ENCODE data around the gene RPP40. TPM values are rescaled to one million over a fixed set of nuclear protein-coding genes. Genes with fewer than 3 reads are reported as not detected.

RPP40 gene
- total RNA-seq, 1 experiment from 2014 or later, result 51.3 TPM

DNA sequence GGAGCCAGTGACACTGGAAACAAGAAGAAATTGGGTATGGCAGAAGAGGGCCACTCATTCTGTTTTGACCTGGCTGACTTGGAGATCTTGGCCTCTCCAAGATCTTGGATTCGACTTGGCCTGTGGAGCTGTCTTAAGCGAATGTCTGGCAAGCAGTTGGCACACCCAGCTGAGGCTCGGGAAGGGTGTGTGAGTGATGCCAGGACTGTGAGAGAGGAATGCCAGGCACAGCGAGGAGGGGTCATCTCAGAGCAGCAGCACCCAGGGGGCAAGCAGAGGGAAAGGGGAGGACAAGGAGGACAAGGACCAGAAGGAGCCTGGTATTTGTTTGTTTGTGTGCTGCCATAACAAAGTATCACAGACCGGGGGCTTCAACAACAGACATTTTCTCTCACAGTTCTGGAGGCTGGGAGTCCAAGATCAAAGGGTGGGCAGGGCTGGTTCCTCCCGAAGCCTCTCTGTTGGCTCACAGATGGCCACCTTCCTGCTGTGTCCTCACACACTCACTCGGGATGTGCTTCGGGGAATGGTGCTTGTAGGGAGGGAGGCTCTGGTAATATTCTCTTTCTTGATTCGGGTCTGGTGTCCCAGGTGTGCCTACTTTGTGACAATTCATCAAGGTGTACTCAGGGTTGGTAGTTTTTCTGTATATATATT, 33.0 kb downstream of the RPP40 start:
- DNase-seq (ENCODE audit: low read depth), result no peak

DNA sequence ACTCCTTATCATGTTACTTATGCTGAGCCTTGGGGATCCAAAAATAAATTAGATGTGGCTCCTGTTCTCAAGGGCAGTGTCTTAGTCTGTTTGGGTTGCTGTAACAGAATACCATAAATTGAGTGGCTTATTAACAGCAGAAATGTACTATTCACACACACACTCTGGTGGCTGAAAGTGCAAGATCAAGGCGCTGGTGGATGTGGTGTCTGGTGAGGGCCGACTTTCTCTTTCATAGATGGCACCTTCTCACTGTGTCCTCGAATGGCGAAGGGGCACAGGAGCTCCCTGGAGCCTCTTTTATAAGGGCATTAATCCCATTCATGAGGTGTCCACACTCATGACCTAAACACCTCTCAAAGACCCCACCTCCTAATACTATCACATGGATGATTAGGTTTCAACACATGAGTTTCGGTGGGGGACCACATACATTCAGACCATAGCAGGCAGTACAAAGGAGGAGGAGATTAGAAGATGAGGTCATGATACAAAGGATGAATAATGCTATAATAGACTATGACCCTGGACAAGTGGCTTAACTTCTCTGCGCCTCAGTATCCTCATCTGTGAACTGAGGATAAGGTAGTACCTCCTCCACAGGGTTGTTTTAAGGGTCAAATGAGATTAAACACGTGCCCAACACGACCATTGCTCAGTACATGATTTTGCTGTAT, 34.1 kb downstream of the RPP40 start:
- DNase-seq (ENCODE audit: low read depth), result no peak

DNA sequence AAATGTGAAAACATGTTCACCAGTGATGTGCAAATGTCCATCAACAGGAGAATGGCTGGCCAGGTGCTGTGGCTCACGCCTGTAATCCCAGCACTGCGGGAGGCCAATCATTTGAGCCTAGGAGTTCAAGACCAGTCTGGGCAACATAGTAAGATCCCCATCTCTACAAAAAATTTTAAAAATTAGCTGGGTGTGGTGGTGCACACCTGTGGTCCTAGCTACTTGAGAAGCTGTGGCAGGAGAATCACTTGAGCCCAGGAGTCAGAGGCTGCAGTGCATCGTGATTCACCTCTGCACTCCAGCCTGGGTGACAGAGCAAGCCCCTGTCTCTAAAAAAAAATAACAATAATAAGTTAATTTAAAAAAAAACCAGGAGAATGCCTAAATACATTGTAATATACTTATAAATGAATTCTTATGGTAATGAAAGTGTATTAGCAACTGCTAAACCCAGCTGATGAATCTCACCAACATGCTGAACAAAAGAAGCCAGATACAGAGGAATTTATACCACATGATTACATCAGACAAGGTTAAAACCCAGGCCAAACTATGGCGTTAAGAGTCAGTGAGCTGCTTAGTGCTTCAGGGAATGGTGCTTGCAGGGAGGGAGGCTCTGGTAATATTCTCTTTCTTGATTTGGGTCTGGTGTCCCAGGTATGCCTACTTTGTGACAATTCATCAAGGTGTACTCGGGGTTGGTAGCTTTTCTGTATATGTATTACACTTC, 36.4 kb downstream of the RPP40 start:
- no peak for DNase-seq (ENCODE audit: low read depth)

DNA sequence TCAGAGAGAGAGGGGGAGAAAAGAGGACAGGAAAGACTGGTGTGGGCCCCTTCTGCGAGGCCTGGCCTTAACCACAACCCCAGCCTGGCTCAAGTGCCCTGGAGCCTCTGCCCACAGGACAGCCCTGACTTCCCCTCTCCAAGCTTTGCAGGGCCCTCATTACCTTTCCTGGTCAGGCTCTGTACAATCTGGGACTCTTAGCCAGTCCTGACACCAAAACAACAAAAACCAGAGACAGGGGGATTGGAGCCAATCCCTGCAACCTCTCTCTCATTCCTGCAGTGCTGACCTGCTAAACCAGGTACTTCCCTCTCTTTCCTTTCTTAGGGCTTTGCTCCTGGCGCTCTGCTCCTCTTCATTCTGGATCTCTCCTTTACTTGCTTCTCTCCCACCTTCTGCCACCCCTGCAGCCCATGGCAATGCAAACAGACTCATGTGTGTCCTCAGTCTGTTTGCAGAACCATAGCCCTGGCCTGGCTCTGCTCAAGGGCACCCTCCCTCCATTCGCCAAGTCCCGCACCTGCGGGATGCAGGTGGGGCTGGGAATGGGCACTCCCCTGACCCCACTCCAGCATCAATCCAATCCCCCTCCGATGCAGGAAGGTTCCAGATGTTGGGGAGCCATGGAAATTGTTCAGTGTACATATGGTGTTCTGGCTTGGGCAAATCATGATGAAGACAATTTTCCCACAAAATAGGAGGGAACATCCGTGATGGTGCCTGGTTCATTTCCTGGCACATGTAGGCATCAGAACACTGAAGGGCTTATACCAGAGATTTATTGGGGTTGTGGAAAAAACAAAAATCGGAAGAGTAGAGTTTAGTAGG, 38.1 kb downstream of the RPP40 start:
- no peak for DNase-seq (ENCODE audit: low read depth)

DNA sequence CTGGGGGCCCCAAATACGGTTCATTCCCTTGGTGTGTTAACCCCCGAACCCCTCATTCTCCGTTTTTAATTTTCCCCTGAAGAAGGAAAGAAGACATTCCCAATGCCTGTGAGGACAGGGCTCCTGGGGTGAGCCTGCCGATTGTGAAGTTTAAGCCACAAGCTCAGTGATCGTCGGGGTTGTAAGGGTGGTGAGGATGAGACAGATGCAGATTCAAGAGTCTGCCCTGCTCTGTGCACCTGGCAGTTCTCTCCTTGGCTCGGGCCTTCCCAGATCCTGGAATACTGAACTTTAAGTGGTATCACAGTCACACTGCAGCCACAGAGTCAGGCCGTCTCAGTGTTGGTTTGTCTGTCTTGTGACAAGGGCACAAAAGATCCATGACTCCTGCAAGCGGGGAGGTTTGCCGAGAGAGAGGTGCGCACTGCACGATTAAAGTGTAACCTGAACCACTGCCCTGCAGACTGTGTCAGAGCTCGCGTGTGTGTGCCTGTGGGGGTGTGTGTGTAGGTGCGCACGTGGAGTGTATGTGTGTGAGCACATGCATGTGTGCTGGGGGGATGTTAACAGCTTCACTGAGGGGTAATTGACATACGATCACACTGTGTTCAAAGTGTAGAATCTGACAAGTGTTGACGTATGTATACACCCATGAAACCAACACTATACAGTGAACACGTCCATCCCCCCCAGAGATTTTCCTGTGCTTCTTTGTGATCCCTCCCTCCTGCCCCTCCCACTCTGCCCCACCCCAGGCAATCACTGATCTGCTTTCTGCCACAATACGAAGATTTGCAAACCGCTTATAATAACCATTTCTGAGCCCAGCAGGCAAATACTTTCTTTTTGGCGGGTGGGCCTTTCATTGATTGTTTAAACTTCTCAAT, 38.9 kb downstream of the RPP40 start:
- no peak for DNase-seq (ENCODE audit: low read depth)

GRCh38 chr6:4962905-4963304, 40.9 kb downstream of the RPP40 start:
- DNase-seq (ENCODE audit: low read depth), result no peak

DNA sequence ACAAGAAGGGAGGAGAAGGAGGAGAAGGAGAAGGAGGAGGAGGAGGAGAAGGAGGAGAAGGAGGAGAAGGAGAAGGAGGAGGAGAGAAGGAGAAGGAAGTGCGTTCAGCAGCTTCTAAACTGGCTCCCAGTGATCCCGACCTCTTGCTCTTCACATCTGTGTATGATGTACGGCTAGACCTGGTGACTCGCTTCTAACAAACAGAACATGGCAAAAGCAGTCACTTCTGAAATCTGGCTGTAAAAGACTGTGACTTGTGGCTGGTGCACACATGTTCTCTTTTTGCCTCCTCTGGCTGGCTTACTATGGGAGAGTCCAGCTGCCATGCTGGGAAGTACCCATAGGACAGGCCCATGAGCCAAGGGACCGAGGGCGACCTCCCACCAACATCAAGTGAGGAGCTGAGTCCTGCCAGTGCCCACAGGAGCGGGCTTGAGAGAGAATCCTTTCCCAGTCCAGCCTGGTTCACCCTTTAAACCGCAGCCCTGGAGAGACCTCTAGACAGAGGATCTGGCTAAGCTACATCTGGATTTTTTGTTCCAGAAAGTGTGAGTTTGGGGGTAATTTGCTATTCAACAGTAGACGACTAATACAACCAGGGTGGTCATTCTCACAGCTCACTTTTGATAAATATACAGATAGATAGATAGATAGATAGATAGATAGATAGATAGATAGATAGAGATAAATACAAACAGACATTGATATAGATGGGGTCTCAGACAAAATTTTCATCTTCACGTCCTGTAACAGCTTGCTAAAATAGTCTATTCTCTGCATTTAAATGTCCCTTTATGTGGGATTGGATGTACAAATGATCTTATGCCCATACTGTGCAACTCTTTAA, 42.3 kb downstream of the RPP40 start:
- no peak for DNase-seq (ENCODE audit: low read depth)

GRCh38 chr6:4958624-4959023, 45.2 kb downstream of the RPP40 start:
- DNase-seq (ENCODE audit: low read depth), result no peak

GRCh38 chr6:4957521-4958231, 46.2 kb downstream of the RPP40 start:
- no peak for DNase-seq (ENCODE audit: low read depth)

GRCh38 chr6:4956625-4957024, 47.2 kb downstream of the RPP40 start:
- no peak for DNase-seq (ENCODE audit: low read depth)

GRCh38 chr6:4953440-4953839, 50.4 kb downstream of the RPP40 start:
- DNase-seq (ENCODE audit: low read depth), result no peak

DNA sequence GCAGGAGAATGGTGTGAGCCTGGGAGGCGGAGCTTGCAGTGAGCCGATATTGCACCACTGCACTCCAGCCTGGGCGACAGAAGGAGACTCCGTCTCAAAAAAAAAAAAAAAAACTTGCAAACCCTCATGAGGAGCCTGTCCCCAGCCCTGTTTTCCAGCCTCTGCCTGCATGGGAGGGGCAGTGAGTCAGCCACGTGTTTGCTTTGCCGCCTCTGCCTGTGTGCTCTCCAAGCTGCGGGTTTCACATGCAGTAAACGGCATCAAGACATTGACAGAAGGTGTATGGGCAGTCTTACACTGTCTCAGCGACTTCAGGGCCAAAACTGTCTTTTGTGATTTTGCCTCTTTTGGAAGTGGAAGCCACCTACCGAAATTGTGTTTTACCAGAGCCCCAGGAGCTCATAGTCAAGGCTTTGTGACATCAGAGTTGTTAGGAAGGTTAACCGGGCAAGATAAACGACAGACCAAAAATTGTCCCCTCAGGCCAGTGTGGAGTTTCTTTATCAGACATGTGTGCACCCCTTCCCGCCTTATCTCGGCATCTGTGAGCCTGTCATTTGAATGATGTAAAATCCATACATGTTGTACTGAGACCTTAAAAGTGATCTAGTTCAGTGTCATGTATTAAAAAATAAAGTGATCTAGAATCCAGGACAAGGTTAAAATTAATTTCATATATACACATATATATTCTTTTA, 52.9 kb downstream of the RPP40 start:
- peak; percentile 30 for DNase-seq (ENCODE audit: low read depth)

GRCh38 chr6:4950076-4950475, 53.8 kb downstream of the RPP40 start:
- no peak for DNase-seq (ENCODE audit: low read depth)

GRCh38 chr6:4948781-4949450, 54.9 kb downstream of the RPP40 start:
- DNase-seq (ENCODE audit: low read depth), result no peak

DNA sequence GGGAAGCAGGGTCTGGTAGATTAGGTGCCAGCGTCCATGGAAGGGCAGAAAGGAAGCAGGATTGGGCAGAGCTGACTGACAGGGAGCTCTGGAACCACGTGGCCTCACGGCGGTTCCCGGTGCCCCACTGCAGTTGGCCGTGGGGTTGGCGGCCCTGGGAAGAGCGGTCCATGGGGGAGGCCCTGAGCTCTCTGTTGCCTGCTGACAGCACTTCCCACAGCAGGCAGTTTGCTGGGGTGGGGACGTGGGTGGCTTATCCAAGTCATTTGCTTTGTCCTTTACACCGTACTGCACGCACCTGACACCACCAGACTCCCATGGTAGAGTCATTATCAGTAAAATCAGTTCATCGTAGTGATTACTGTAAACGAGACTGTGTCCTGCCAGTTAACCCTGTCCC, 56.1 kb downstream of the RPP40 start:
- DNase-seq (ENCODE audit: low read depth), result no peak

- no peak for DNase-seq (ENCODE audit: low read depth)
Observed at GRCh38 chr6:4946521-4946920, 57.3 kb downstream of the RPP40 start.
